Stimulated activated naive CD8-positive, alpha-beta T cell treated with anti-CD3 and anti-CD28 coated beads, Interleukin-15, Interleukin-2, amounts not matched to agents 100 ng/mL and 50 ng/mL, for 24 hours (primary cell): ENCODE measurements around the gene ZFP64.

Experiments
- H3K27ac Mint-ChIP-seq: one replicate; pipeline ENCODE4 v1.8.0; 2021; ENCODE audit warnings: mild to moderate bottlenecking, mixed read lengths
- H3K27me3 Mint-ChIP-seq: one replicate; pipeline ENCODE4 v1.8.0; 2021; ENCODE audit warnings: mixed read lengths
- H3K36me3 Mint-ChIP-seq: one replicate; pipeline ENCODE4 v1.8.0; 2021; ENCODE audit warnings: low read depth, mixed read lengths
- H3K4me1 Mint-ChIP-seq: one replicate; pipeline ENCODE4 v1.8.0; 2021; ENCODE audit warnings: low read depth, mixed read lengths
- H3K4me3 Mint-ChIP-seq: one replicate; pipeline ENCODE4 v1.8.0; 2021; ENCODE audit warnings: mild to moderate bottlenecking, mixed read lengths
- H3K9me3 Mint-ChIP-seq: one replicate; pipeline ENCODE4 v1.8.0; 2021; ENCODE audit warnings: mixed read lengths

Gene ZFP64

GRCh38 chr20:52118696-52119095 lies 72.9 kb downstream of the ZFP64 start:
- no peak overlapping the region for H3K4me3 Mint-ChIP-seq
- no peak overlapping the region for H3K27ac Mint-ChIP-seq
- no peaks in the 10 kb centered on the region for H3K4me1 Mint-ChIP-seq
- no peaks in the 10 kb centered on the region for H3K9me3 Mint-ChIP-seq
- H3K27me3 Mint-ChIP-seq: no peaks in the 10 kb centered on the region
- peaks cover 9% of the 10 kb centered on the region for H3K36me3 Mint-ChIP-seq

DNA sequence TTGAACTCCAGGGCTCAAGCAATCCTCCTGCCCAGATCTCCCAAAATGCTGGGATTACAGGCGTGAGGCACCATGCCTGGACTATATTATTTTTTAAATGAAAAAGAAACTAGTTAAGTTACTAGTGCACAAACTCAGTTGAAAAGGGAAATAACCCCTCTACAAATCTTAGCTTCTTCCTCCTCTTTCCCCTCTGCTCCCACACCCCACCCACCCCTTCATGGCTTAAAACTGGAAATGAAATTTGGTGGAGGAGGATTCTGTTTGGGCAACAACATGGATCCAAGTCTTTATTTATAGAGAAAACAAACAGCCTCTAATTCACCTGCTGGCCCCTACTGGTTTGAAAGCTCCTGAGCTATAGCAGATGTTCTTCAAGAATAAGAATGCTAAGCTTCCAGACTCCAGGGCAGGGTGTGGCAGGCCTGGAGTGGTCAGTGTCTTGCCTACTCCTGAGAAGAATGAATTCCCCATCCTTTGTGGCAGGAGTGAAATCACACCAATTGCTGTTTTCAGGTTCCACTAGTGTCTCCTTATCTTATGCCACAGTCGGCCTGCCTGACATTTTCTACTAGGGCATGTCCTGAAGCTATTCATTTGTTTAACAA lies 73.5 kb downstream of the ZFP64 start:
- H3K9me3 Mint-ChIP-seq: no peaks in the 10 kb centered on the region
- H3K27ac Mint-ChIP-seq: no peak overlapping the region
- H3K4me3 Mint-ChIP-seq: no peak overlapping the region
- no peaks in the 10 kb centered on the region for H3K27me3 Mint-ChIP-seq
- H3K36me3 Mint-ChIP-seq: peaks cover 9% of the 10 kb centered on the region
- H3K4me1 Mint-ChIP-seq: no peaks in the 10 kb centered on the region

GRCh38 chr20:52110456-52110855 lies 81.1 kb downstream of the ZFP64 start:
- no peaks in the 10 kb centered on the region for H3K9me3 Mint-ChIP-seq
- H3K36me3 Mint-ChIP-seq: peaks cover 4% of the 10 kb centered on the region
- H3K4me3 Mint-ChIP-seq: no peak overlapping the region

GRCh38 chr20:52105442-52106422 lies 85.8 kb downstream of the ZFP64 start:
- H3K27me3 Mint-ChIP-seq: peaks cover 46% of the 10 kb centered on the region
- H3K27ac Mint-ChIP-seq: no peak overlapping the region
- peak overlapping the region; percentile 67 for H3K4me3 Mint-ChIP-seq
- peaks cover 29% of the 10 kb centered on the region for H3K4me1 Mint-ChIP-seq
- H3K9me3 Mint-ChIP-seq: no peaks in the 10 kb centered on the region
- peaks cover 4% of the 10 kb centered on the region for H3K36me3 Mint-ChIP-seq

More at GRCh38 chr20:52110456-52110855, 81.1 kb downstream of the ZFP64 start:
- Mint-ChIP-seq H3K4me1 (peaks cover 8% of the 10 kb centered on the region), H3K27ac (no peak overlapping the region), H3K27me3 (peaks cover 17% of the 10 kb centered on the region)

- Mint-ChIP-seq H3K9me3 (no peaks in the 10 kb centered on the region), H3K27ac (peak overlapping the region; percentile 83), H3K27me3 (peaks cover 46% of the 10 kb centered on the region), H3K4me1 (peaks cover 29% of the 10 kb centered on the region), H3K36me3 (peaks cover 4% of the 10 kb centered on the region), H3K4me3 (peak overlapping the region; percentile 82)
These were observed 86.8 kb downstream of the ZFP64 start for GRCh38 chr20:52104546-52105441.

GRCh38 chr20:52103913-52104545 lies 87.5 kb downstream of the ZFP64 start:
- no peaks in the 10 kb centered on the region for H3K9me3 Mint-ChIP-seq
- H3K4me1 Mint-ChIP-seq: peaks cover 29% of the 10 kb centered on the region
- H3K36me3 Mint-ChIP-seq: peaks cover 4% of the 10 kb centered on the region
- H3K27me3 Mint-ChIP-seq: peaks cover 46% of the 10 kb centered on the region
- peak overlapping the region; percentile 82 for H3K4me3 Mint-ChIP-seq
- peak overlapping the region; percentile 31 for H3K27ac Mint-ChIP-seq

GRCh38 chr20:52103335-52103912 lies 88.2 kb downstream of the ZFP64 start:
- Mint-ChIP-seq H3K27ac (peak overlapping the region; percentile 31), H3K9me3 (no peaks in the 10 kb centered on the region), H3K4me3 (peak overlapping the region; percentile 82), H3K4me1 (peaks cover 29% of the 10 kb centered on the region), H3K36me3 (peaks cover 4% of the 10 kb centered on the region), H3K27me3 (peaks cover 46% of the 10 kb centered on the region)

GRCh38 chr20:52102559-52102958 lies 89.0 kb downstream of the ZFP64 start:
- Mint-ChIP-seq H3K27ac (no peak overlapping the region), H3K4me1 (peaks cover 29% of the 10 kb centered on the region), H3K4me3 (no peak overlapping the region), H3K36me3 (peaks cover 4% of the 10 kb centered on the region), H3K27me3 (peaks cover 44% of the 10 kb centered on the region), H3K9me3 (no peaks in the 10 kb centered on the region)

DNA sequence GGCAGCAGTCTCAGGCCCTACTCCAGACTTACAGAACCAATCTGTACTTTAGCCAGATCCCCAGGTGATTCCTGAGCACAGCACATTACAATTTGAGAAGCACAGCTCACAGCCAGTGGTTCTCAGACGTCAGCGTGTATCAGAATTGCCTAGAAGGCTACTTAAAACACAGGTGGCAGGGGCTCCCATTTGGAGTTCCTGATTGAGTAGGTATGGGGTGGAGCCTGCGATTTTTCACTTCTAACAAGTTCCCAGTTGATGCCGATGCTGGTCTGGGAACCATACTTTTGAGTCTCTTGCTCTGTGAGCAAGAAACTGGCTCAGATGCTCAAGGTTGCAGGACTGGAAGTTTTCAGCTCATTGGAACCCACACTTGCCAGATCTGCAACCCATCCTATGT lies 89.5 kb downstream of the ZFP64 start:
- no peak overlapping the region for H3K4me3 Mint-ChIP-seq
- peaks cover 29% of the 10 kb centered on the region for H3K4me1 Mint-ChIP-seq
- no peak overlapping the region for H3K27ac Mint-ChIP-seq
- peaks cover 40% of the 10 kb centered on the region for H3K27me3 Mint-ChIP-seq
- H3K9me3 Mint-ChIP-seq: no peaks in the 10 kb centered on the region
- H3K36me3 Mint-ChIP-seq: peaks cover 4% of the 10 kb centered on the region
